ENCODE data around the gene CBX3.

Gene CBX3

DNA sequence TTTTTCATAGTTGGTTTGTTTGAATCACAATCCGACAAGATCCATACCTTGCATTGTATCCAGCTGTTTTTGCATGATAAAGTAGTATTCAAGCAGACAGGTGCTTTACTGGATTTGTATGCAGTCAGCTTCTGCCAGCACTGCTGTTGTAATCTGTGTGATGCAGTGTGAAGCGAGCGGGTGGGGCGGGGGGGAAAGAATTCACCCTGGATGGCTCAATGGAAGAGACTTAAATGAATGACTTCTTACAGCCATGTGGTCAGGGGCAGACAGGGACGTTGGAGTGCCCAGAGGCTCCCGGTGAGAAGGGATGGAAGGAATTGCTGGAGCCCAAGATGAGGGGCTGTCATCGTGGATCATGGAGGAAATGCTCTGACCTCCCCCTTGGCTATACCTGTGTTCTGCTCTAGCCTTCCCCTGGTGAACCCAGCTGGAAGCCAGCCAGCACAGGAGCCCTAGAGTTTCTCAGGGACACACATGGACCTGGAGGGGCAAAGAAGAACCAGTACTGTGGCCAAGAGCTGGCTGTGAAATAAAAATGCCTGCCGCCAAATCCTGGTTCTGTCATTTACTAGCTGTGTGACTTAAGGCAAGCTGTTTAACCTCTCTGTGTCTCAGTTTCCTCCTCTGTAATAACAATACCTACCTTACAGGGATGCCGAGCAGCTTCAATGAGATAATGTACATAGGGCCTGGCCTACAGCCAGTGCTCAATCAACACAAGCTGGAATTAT, 35.4 kb upstream of the CBX3 start:
- TF ChIP-seq, protein P1, sequence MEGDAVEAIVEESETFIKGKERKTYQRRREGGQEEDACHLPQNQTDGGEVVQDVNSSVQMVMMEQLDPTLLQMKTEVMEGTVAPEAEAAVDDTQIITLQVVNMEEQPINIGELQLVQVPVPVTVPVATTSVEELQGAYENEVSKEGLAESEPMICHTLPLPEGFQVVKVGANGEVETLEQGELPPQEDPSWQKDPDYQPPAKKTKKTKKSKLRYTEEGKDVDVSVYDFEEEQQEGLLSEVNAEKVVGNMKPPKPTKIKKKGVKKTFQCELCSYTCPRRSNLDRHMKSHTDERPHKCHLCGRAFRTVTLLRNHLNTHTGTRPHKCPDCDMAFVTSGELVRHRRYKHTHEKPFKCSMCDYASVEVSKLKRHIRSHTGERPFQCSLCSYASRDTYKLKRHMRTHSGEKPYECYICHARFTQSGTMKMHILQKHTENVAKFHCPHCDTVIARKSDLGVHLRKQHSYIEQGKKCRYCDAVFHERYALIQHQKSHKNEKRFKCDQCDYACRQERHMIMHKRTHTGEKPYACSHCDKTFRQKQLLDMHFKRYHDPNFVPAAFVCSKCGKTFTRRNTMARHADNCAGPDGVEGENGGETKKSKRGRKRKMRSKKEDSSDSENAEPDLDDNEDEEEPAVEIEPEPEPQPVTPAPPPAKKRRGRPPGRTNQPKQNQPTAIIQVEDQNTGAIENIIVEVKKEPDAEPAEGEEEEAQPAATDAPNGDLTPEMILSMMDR (IDR thresholded peaks at IDR 0.05; ENCODE audit: borderline replicate concordance, control extremely low read depth, extremely low read depth, insufficient read depth, missing control alignments): no peak
- in situ Hi-C loops (cut with MboI; ENCODE audit: low sequenced_read_pairs, unreplicated experiment): no loop called here
- DNase-seq (ENCODE audit: low spot score): no peak

- no peak for DNase-seq (ENCODE audit: low spot score)
- in situ Hi-C loops (cut with MboI; ENCODE audit: low sequenced_read_pairs, unreplicated experiment): no loop called here
- TF ChIP-seq, protein P1 (IDR thresholded peaks at IDR 0.05; ENCODE audit: borderline replicate concordance, control extremely low read depth, extremely low read depth, insufficient read depth, missing control alignments): no peak
These were observed 34.8 kb upstream of the CBX3 start for GRCh38 chr7:26166684-26167266.

DNA sequence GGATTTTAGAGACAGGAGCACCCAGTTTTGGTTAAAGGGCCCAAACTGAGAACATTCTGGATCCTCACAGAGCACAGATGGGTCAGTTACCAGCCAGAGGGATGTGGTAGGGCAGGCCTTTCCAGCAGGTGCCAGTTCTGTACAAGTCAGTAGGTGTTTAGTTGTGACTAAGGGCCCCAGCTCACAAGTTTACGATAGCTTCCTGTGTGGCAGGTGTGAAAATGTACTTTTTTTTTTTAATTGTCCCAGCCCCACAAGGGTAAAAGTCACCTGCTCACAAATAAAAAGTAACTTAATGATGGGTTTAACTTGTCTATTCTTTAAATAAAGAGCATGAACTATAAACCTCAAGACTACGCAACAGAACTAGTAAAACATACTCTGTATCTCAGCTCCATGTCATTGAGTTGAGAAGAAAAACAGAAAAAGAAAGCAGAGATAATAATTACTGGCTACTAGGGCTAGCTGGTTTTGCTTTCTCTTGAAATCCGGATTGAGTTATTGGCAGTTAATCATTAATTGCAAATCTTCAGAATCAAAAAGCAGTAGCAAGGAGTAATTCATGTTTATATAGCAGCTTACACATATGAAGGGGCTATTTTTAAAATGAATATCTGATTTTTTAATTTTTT, 34.1 kb upstream of the CBX3 start:
- no peak for DNase-seq (ENCODE audit: low spot score)
- in situ Hi-C loops (cut with MboI; ENCODE audit: low sequenced_read_pairs, unreplicated experiment): no loop called here
- TF ChIP-seq, protein P1 (IDR thresholded peaks at IDR 0.05; ENCODE audit: borderline replicate concordance, control extremely low read depth, extremely low read depth, insufficient read depth, missing control alignments): no peak

DNA sequence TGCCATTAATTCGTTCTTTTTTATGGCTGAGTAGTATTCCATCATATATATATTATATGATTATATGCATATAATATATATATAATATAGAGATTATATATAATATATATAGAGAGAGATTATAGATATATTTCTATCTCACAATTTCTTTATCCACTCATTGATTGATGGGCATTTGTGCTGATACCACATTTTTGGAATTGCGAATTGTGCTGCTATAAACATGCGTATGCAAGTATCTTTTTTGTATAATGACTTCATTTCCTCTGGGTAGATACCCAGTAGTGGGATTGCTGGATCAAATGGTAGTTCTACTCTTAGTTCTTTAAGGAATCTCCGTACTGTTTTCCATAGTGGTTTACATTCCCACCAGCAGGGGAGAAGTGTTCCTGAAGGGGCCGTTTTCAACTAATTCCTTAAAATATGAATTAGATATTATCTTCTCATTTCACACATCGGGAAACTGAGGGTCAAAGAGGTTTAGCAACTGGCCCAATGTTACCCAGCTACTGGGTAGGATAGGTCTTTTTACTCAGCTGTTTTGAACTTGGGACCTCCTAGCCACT, 33.0 kb upstream of the CBX3 start:
- TF ChIP-seq, protein P1 (IDR thresholded peaks at IDR 0.05; ENCODE audit: borderline replicate concordance, control extremely low read depth, extremely low read depth, insufficient read depth, missing control alignments): no peak
- in situ Hi-C loops (cut with MboI; ENCODE audit: low sequenced_read_pairs, unreplicated experiment): no loop called here
- no peak for DNase-seq (ENCODE audit: low spot score)

DNA sequence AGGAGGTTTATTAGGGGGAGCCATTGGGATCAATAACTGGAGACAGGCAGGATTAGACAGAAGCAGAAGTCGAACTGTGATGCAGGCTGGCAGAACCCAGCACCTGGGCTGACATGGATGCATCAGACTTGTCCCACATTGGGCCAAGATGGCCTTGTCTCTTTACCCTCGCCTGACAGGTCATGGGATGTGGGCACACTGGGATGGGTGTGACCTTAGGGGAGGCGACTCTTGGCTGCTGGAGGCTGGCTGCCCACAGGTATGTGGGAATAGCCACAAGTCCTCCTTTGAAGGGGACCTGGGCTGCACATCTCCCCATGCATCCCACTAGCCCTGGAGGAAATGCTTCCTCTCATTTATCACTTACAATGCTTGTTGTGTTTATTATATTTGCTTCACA, 32.3 kb upstream of the CBX3 start:
- TF ChIP-seq, protein P1 (IDR thresholded peaks at IDR 0.05; ENCODE audit: borderline replicate concordance, control extremely low read depth, extremely low read depth, insufficient read depth, missing control alignments): no peak
- in situ Hi-C loops (cut with MboI; ENCODE audit: low sequenced_read_pairs, unreplicated experiment): no loop called here
- DNase-seq (ENCODE audit: low spot score): no peak

- TF ChIP-seq, protein P1 (IDR thresholded peaks at IDR 0.05; ENCODE audit: borderline replicate concordance, control extremely low read depth, extremely low read depth, insufficient read depth, missing control alignments): no peak
- DNase-seq (ENCODE audit: low spot score): no peak
- in situ Hi-C loops (cut with MboI; ENCODE audit: low sequenced_read_pairs, unreplicated experiment): no loop called here
These were observed 30.9 kb upstream of the CBX3 start for GRCh38 chr7:26170663-26171062.

All from GM13976 (cell line).